HEK293T (cell line): ENCODE data around the gene CD109.
A peak's percentile ranks its signal among the peaks of the same experiment; 100 is the strongest.
"Not testable (repeated sequence)": the region's sequence is repeated elsewhere in the genome, so short reads cannot be mapped to it uniquely, and the experiment has no call there.

Experiments
- CTCF ChIA-PET: fragments of 350-600 bp; formaldehyde crosslinking; extraction: SDS; loops from one replicate; lab custom pipeline; 2021; ENCODE audit warnings: antibody characterized with exemption, inconsistent platforms; lab: Yijun Ruan, JAX
- POLR2A ChIA-PET: fragments of 350-600 bp; formaldehyde crosslinking; extraction: SDS; loops from one replicate; lab custom pipeline; 2020; ENCODE audit warnings: antibody characterized with exemption, inconsistent platforms; lab: Yijun Ruan, JAX
- DNase-seq: peaks from one replicate; pipeline ENCODE4 v3.0.0; 2012; ENCODE audit warnings: mixed read lengths; ENCODE audit errors: extremely low spot score
- ARNT ChIP-seq: fragments of 450-650 bp; IDR thresholded peaks from 2 replicates; pipeline ENCODE4 v1.6.1; 2017; ENCODE audit warnings: mild to moderate bottlenecking
- BHLHE40 ChIP-seq: fragments of 450-650 bp; IDR thresholded peaks from 2 replicates; pipeline ENCODE4 v1.6.1; 2016; ENCODE audit warnings: mild to moderate bottlenecking, moderate library complexity, borderline replicate concordance
- CTBP1 ChIP-seq: fragments of 450-650 bp; IDR thresholded peaks from 2 replicates; pipeline ENCODE4 v1.6.1; 2016; ENCODE audit warnings: borderline replicate concordance
- ELF4 ChIP-seq: fragments of 450-650 bp; IDR thresholded peaks from 2 replicates; pipeline ENCODE4 v1.6.1; 2017; ENCODE audit warnings: antibody characterized with exemption
- FOXA1 ChIP-seq: fragments of 450-650 bp; IDR thresholded peaks from 2 replicates; pipeline ENCODE4 v1.6.1; 2016; ENCODE audit warnings: mild to moderate bottlenecking
- FOXK2 ChIP-seq: fragments of 450-650 bp; IDR thresholded peaks from 2 replicates; pipeline ENCODE4 v1.6.1; 2016; ENCODE audit warnings: mild to moderate bottlenecking
- FOXM1 ChIP-seq: fragments of 450-650 bp; IDR thresholded peaks from 2 replicates; pipeline ENCODE4 v1.6.1; 2017; ENCODE audit warnings: mild to moderate bottlenecking, borderline replicate concordance
- HDGF ChIP-seq: fragments of 450-650 bp; IDR thresholded peaks from 2 replicates; pipeline ENCODE4 v1.6.1; 2017; ENCODE audit warnings: antibody characterized with exemption, borderline replicate concordance
- L3MBTL2 ChIP-seq: fragments of 450-650 bp; conservative IDR thresholded peaks from 2 replicates; pipeline ENCODE4 v1.6.1; 2016; ENCODE audit warnings: mild to moderate bottlenecking
- LEF1 ChIP-seq: fragments of 450-650 bp; IDR thresholded peaks from 2 replicates; pipeline ENCODE4 v1.6.1; 2017; ENCODE audit warnings: mild to moderate bottlenecking, borderline replicate concordance
- NFRKB ChIP-seq: fragments of 450-650 bp; IDR thresholded peaks from 2 replicates; pipeline ENCODE4 v1.6.1; 2016; ENCODE audit warnings: mild to moderate bottlenecking, moderate library complexity
- PKNOX1 ChIP-seq: fragments of 450-650 bp; IDR thresholded peaks from 2 replicates; pipeline ENCODE4 v1.6.1; 2016
- SP1 ChIP-seq: fragments of 450-650 bp; IDR thresholded peaks from 2 replicates; pipeline ENCODE4 v1.6.1; 2017
- SUZ12 ChIP-seq: fragments of 450-650 bp; IDR thresholded peaks from 2 replicates; pipeline ENCODE4 v1.6.1; 2016; ENCODE audit warnings: mild to moderate bottlenecking
- TARDBP ChIP-seq: fragments of 450-650 bp; IDR thresholded peaks from 2 replicates; pipeline ENCODE4 v1.6.1; 2016
- ZNF384 ChIP-seq: fragments of 450-650 bp; IDR thresholded peaks from 2 replicates; pipeline ENCODE4 v1.6.1; 2016

The CD109 gene

DNA sequence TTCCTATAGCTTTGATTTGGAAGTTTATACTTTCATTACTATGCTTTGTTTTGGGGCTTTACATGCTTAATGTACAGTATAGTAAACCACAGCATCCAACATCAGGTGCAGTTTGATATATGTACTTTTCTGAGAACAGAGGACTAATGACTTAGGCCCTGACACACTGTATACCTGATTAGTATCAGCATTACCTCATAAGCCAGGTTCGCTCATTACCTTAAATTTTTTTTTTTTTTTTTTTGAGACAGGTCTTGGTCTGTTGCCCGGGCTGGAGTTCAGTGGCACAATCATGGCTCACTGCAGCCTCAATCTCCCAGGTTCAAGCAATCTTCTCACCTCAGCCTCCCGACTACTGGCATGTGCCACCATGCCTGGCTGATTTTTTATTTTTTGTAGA, 28.4 kb downstream of the CD109 start:
- ChIA-PET POLR2A (no interaction called here), CTCF (interaction anchor here (1.0 kb wide), 1 partner anchor 9 kb away, joined by 7 read pairs; no protein-coding TSS in a partner anchor)
- no peak for TF ChIP-seq FOXK2
- no peak for TF ChIP-seq FOXA1
- no peak for TF ChIP-seq NFRKB
- no peak for TF ChIP-seq LEF1
- TF ChIP-seq TARDBP, result no peak
- DNase-seq, result no peak

GRCh38 chr6:73725192-73725591, 29.2 kb downstream of the CD109 start:
- POLR2A ChIA-PET, DNase-seq, CTCF ChIA-PET: not testable (repeated sequence)

DNA sequence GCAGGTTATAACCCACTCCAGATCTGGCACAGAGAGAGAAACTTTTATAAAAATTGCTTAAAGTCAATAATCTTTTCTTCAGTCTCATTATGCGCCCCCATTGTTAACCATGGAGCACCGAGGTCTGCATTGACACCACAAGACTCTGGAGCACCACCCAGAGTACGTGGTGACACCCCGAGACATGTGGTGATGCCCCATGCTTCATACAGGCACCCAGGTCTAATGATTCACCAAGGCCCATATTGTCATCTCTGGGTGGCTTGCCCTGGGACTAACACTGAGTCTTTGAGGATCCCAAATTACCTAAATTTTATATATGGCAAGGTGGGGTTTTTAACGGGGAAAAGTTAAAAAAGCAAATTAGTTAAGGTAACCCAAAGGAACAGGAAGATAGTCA, 31.1 kb downstream of the CD109 start:
- no peak for DNase-seq
- TF ChIP-seq FOXK2 (no peak), ARNT (no peak), LEF1 (no peak), FOXM1 (no peak), SUZ12 (no peak), ELF4 (no peak), PKNOX1 (no peak), BHLHE40 (no peak), TARDBP (no peak), HDGF (no peak), NFRKB (no peak), CTBP1 (no peak), SP1 (no peak), FOXA1 (no peak), ZNF384 (no peak), L3MBTL2 (no peak)
- ChIA-PET CTCF (interaction anchor here (0.7 kb wide), 2 partner anchors 1074 to 1826 kb away, joined by 3 to 4 read pairs; no protein-coding TSS in a partner anchor), POLR2A (no interaction called here)

DNA sequence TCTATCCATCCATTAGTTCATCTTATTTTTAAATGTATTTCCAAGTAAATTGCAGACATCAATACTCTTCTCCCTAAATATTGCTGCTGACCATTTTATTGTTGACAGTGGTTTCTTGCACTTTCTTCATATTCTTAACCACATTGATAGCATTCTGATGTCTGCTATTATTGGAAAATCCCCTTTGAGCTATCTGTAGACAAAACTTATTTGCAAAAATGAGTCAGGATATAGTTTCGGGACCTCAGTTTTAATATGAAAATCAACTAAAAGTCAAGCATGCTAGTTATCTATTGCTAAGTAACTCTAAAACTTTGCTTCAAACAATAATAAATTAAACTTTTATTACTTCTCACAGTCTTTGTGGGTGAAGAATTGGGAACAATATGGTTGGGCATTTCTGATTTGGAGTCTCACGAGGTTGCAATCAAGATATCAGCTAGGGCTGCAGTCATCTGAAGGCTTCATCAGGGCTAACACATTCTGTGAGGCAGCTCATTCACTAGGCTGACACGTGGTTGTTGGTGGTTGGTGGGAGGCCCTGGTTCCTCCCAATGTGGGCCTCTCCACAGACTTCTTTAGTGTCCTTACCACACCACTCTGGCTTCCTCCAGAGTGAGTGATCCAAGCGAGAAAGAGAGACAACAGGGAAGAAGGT, 32.7 kb downstream of the CD109 start:
- CTCF ChIA-PET, result interaction anchor here (0.5 kb wide), 1 partner anchor 53 kb away, joined by 3 read pairs; no protein-coding TSS in a partner anchor
- POLR2A ChIA-PET, result no interaction called here
- TF ChIP-seq FOXK2 (no peak), BHLHE40 (no peak), FOXA1 (no peak), ARNT (no peak), ELF4 (no peak), SP1 (no peak), LEF1 (no peak)
- DNase-seq, result no peak

DNA sequence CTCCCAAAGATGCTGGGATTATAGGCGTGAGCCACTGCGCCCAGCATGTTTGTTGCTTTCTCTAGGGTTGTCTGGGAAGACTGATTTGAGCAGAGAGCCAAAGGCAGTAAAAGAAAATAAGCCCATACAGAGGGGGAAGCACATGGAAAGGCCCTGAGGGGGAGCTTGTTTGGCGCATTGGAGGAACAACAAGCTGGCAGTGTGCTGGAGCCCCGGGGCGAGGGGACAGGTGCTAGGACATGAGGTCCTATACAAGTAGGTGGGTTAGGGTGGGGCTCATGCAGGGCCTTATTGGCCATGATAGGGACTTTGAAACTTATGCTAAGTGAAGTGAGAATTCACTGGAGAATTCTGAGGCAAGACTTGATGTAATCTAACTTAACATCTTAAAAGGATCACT, 35.3 kb downstream of the CD109 start:
- ChIA-PET CTCF (interaction anchor here (1.1 kb wide), 1 partner anchor 18 kb away, joined by 3 read pairs; no protein-coding TSS in a partner anchor), POLR2A (no interaction called here)
- TF ChIP-seq SUZ12 (no peak), NFRKB (no peak), FOXA1 (no peak), FOXM1 (no peak), BHLHE40 (no peak), ELF4 (no peak), PKNOX1 (no peak), ZNF384 (no peak), TARDBP (no peak), CTBP1 (no peak), SP1 (no peak), FOXK2 (no peak), LEF1 (no peak), ARNT (no peak), L3MBTL2 (no peak), HDGF (no peak)
- no peak for DNase-seq

GRCh38 chr6:73732845-73733675, 37.1 kb downstream of the CD109 start:
- DNase-seq, result peak; percentile 80
- TF ChIP-seq ELF4 (no peak), CTBP1 (no peak), FOXA1 (no peak), ZNF384 (no peak), PKNOX1 (no peak), L3MBTL2 (no peak), SP1 (no peak), NFRKB (no peak), SUZ12 (no peak), FOXM1 (no peak), ARNT (no peak), LEF1 (no peak), TARDBP (no peak), HDGF (no peak), FOXK2 (no peak), BHLHE40 (no peak)
- CTCF ChIA-PET, result interaction anchor here (0.6 to 2.2 kb wide), 15 partner anchors 9 to 1479 kb away, joined by 3 to 27 read pairs (median 3); no protein-coding TSS in a partner anchor
- POLR2A ChIA-PET, result interaction anchor here (0.8 kb wide), 1 partner anchor 80 kb away, joined by 3 read pairs; no protein-coding TSS in a partner anchor
